Effector memory CD4-positive, alpha-beta T cell (primary cell): ENCODE measurements around the gene ENPP6.
"Not testable (repeated sequence)": the region's sequence is repeated elsewhere in the genome, so short reads cannot be mapped to it uniquely, and the experiment has no call there.

Experiments
- DNase-seq, 3 donors: peaks; one replicate each; pipeline ENCODE4 v3.0.0-alpha.2; 2020
- H3K27ac ChIP-seq: 2 replicates; pipeline ENCODE4 v1.7.0; 2013; ENCODE audit warnings: mild to moderate bottlenecking, low read length, moderate library complexity; ENCODE audit not compliant: insufficient read depth, poor library complexity, severe bottlenecking
- H3K27me3 ChIP-seq: replicated peaks from 2 replicates; pipeline ENCODE4 v1.7.0; 2013; ENCODE audit warnings: mild to moderate bottlenecking, low read length; ENCODE audit not compliant: insufficient read depth, control insufficient read depth, poor library complexity, severe bottlenecking
- H3K36me3 ChIP-seq: 2 replicates; pipeline ENCODE4 v1.7.0; 2013; ENCODE audit warnings: mild to moderate bottlenecking, low read length, moderate library complexity; ENCODE audit not compliant: control insufficient read depth, insufficient read depth
- H3K4me1 ChIP-seq: 2 replicates; pipeline ENCODE4 v1.7.0; 2013; ENCODE audit warnings: low read length, mild to moderate bottlenecking; ENCODE audit not compliant: control insufficient read depth, insufficient read depth, poor library complexity, severe bottlenecking
- H3K4me3 ChIP-seq: 2 replicates; pipeline ENCODE4 v1.7.0; 2013; ENCODE audit warnings: low read length, low read depth, mild to moderate bottlenecking; ENCODE audit not compliant: insufficient read depth, poor library complexity, severe bottlenecking
- H3K9me3 ChIP-seq: 2 replicates; pipeline ENCODE4 v1.7.0; 2013; ENCODE audit warnings: mild to moderate bottlenecking, low read length, moderate library complexity; ENCODE audit not compliant: control insufficient read depth

The ENPP6 gene

GRCh38 chr4:184142121-184143000 lies 75.3 kb downstream of the ENPP6 start:
- H3K27ac ChIP-seq = no peak overlapping the region
- H3K4me1 ChIP-seq = no peaks in the 10 kb centered on the region
- no peak for DNase-seq
- no peaks in the 10 kb centered on the region for H3K36me3 ChIP-seq
- H3K9me3 ChIP-seq = no peaks in the 10 kb centered on the region
- no peaks in the 10 kb centered on the region for H3K27me3 ChIP-seq
- H3K4me3 ChIP-seq = no peak overlapping the region

GRCh38 chr4:184140901-184141300 lies 76.8 kb downstream of the ENPP6 start:
- H3K9me3 ChIP-seq, H3K4me3 ChIP-seq, DNase-seq, H3K4me1 ChIP-seq, H3K27me3 ChIP-seq, H3K27ac ChIP-seq, H3K36me3 ChIP-seq: not testable (repeated sequence)

GRCh38 chr4:184136525-184136924 lies 81.1 kb downstream of the ENPP6 start:
- no peak overlapping the region for H3K27ac ChIP-seq
- H3K27me3 ChIP-seq = no peaks in the 10 kb centered on the region
- no peaks in the 10 kb centered on the region for H3K36me3 ChIP-seq
- no peaks in the 10 kb centered on the region for H3K9me3 ChIP-seq
- no peaks in the 10 kb centered on the region for H3K4me1 ChIP-seq
- no peak for DNase-seq
- no peak overlapping the region for H3K4me3 ChIP-seq

- no peak for DNase-seq
- no peaks in the 10 kb centered on the region for H3K36me3 ChIP-seq
- H3K9me3 ChIP-seq = no peaks in the 10 kb centered on the region
- no peaks in the 10 kb centered on the region for H3K27me3 ChIP-seq
- no peak overlapping the region for H3K27ac ChIP-seq
- H3K4me1 ChIP-seq = no peaks in the 10 kb centered on the region
- H3K4me3 ChIP-seq = no peak overlapping the region
Observed at GRCh38 chr4:184126800-184127199, 90.9 kb downstream of the ENPP6 start.

- H3K9me3 ChIP-seq = no peaks in the 10 kb centered on the region
- no peaks in the 10 kb centered on the region for H3K27me3 ChIP-seq
- DNase-seq = no peak
- no peaks in the 10 kb centered on the region for H3K4me1 ChIP-seq
- no peaks in the 10 kb centered on the region for H3K36me3 ChIP-seq
- no peak overlapping the region for H3K27ac ChIP-seq
- no peak overlapping the region for H3K4me3 ChIP-seq
Observed at GRCh38 chr4:184122631-184123408, 94.9 kb downstream of the ENPP6 start.

- H3K27me3 ChIP-seq = no peaks in the 10 kb centered on the region
- no peak overlapping the region for H3K27ac ChIP-seq
- no peaks in the 10 kb centered on the region for H3K9me3 ChIP-seq
- no peak for DNase-seq
- no peaks in the 10 kb centered on the region for H3K4me1 ChIP-seq
- H3K4me3 ChIP-seq = no peak overlapping the region
- no peaks in the 10 kb centered on the region for H3K36me3 ChIP-seq
Observed at GRCh38 chr4:184120549-184121127, 97.0 kb downstream of the ENPP6 start.

GRCh38 chr4:184117662-184118199 lies 99.9 kb downstream of the ENPP6 start:
- no peak for DNase-seq
- Histone ChIP-seq H3K4me1 (no peaks in the 10 kb centered on the region), H3K4me3 (no peak overlapping the region), H3K9me3 (no peaks in the 10 kb centered on the region), H3K27me3 (no peaks in the 10 kb centered on the region), H3K27ac (no peak overlapping the region), H3K36me3 (no peaks in the 10 kb centered on the region)

GRCh38 chr4:184115399-184115798 lies 102.3 kb downstream of the ENPP6 start:
- H3K4me3 ChIP-seq = no peak overlapping the region

GRCh38 chr4:184114431-184114830 lies 103.2 kb downstream of the ENPP6 start:
- no peak for DNase-seq
- Histone ChIP-seq H3K36me3 (no peaks in the 10 kb centered on the region), H3K4me3 (no peak overlapping the region), H3K27me3 (no peaks in the 10 kb centered on the region), H3K9me3 (no peaks in the 10 kb centered on the region), H3K4me1 (no peaks in the 10 kb centered on the region), H3K27ac (no peak overlapping the region)

More at GRCh38 chr4:184115399-184115798, 102.3 kb downstream of the ENPP6 start:
- Histone ChIP-seq H3K9me3 (no peaks in the 10 kb centered on the region), H3K27ac (no peak overlapping the region), H3K4me1 (no peaks in the 10 kb centered on the region), H3K27me3 (no peaks in the 10 kb centered on the region), H3K36me3 (no peaks in the 10 kb centered on the region)
- DNase-seq = no peak
